Natural killer cell (primary cell): ENCODE data around the gene ZNF117. TPM values are rescaled to one million over a fixed set of nuclear protein-coding genes. Genes with fewer than 3 reads are reported as not detected.
"Not testable (repeated sequence)": the region's sequence is repeated elsewhere in the genome, so short reads cannot be mapped to it uniquely, and the experiment has no call there.

Experiments used
- ATAC-seq, 3 donors: fragments of 150-1000 bp in 2 of 3; fragments of 200-7000 bp in 1 of 3; cut with Tn5 transposase; 1 replicate in 1 of 3; 2 replicates in 2 of 3; pipeline ENCODE4 v1.10.0; 2021; ENCODE audit warnings: mild to moderate bottlenecking in 2 of 3, moderate library complexity in 2 of 3
- DNase-seq, 2 donors: peaks; one replicate each; pipeline versions ENCODE4 v3.0.0 to v3.0.0-alpha.2; 2013 to 2021; ENCODE audit warnings: mixed read lengths in 1 of 2
- H3K27ac ChIP-seq: one replicate; pipeline ENCODE4 v1.5.1; 2013; ENCODE audit warnings: mild to moderate bottlenecking, low read length
- H3K27me3 ChIP-seq: one replicate; pipeline ENCODE4 v1.6.1; 2013; ENCODE audit warnings: low read length; ENCODE audit not compliant: control insufficient read depth, insufficient read depth
- H3K36me3 ChIP-seq: one replicate; pipeline ENCODE4 v1.6.1; 2013; ENCODE audit warnings: low read length; ENCODE audit not compliant: control insufficient read depth, insufficient read depth
- H3K4me1 ChIP-seq: one replicate; pipeline ENCODE4 v1.6.1; 2013; ENCODE audit warnings: low read length; ENCODE audit not compliant: control insufficient read depth, insufficient read depth
- H3K4me3 ChIP-seq: one replicate; pipeline ENCODE4 v1.5.1; 2013; ENCODE audit warnings: low read length
- H3K9me3 ChIP-seq: one replicate; pipeline ENCODE4 v1.6.1; 2013; ENCODE audit warnings: low read length; ENCODE audit not compliant: control insufficient read depth, insufficient read depth
- H3K27ac Mint-ChIP-seq, 2 donors: one replicate each; pipeline ENCODE4 v1.8.0; 2022; ENCODE audit warnings: mild to moderate bottlenecking in 2 of 2, mixed read lengths in 2 of 2, moderate library complexity in 1 of 2
- H3K27me3 Mint-ChIP-seq, 2 donors: one replicate each; pipeline ENCODE4 v1.8.0; 2022; ENCODE audit warnings: low read depth in 2 of 2, mixed read lengths in 2 of 2
- H3K36me3 Mint-ChIP-seq: one replicate; pipeline ENCODE4 v1.8.0; 2022; ENCODE audit warnings: mixed read lengths
- H3K4me1 Mint-ChIP-seq, 2 donors: one replicate each; pipeline ENCODE4 v1.8.0; 2022; ENCODE audit warnings: mixed read lengths in 2 of 2
- H3K4me3 Mint-ChIP-seq: one replicate; pipeline ENCODE4 v1.8.0; 2022; ENCODE audit warnings: mild to moderate bottlenecking, moderate library complexity, mixed read lengths
- H3K9me3 Mint-ChIP-seq, 2 donors: one replicate each; pipeline ENCODE4 v1.8.0; 2022; ENCODE audit warnings: mixed read lengths in 2 of 2
- WGBS: methylation state at CpG from one replicate; pipeline ENCODE4 v1.1.7; 2013; ENCODE audit warnings: missing lambda C conversion rate; ENCODE audit not compliant: insufficient coverage; 5-methylcytosine and 5-hydroxymethylcytosine counted together
- intact Hi-C: fragments of 100-400 bp; cut with micrococcal nuclease; formaldehyde crosslinking; loops from one replicate; pipeline ENCODE4 v1.14.2; 2022
- total RNA-seq, 4 donors: library from RNA; stranded (reverse); fragments of 120-200 nt in 1 of 4; gene quantifications; one replicate each; pipeline versions ENCODE4 v1.2.3 to v1.2.4, GENCODE V29; 2013 to 2022
- TF ChIP-seq, protein P1 (sequence below): fragments of 200-600 bp; IDR thresholded peaks from one replicate; pipeline ENCODE4 v1.8.0; 2022; ENCODE audit warnings: antibody characterized with exemption

Gene ZNF117
- total RNA-seq, 3 donors from 2014 or later (not counting 1 experiment from before 2014, with no cell fraction given) = 5.2 to 12.7 (median 6.6) TPM

DNA sequence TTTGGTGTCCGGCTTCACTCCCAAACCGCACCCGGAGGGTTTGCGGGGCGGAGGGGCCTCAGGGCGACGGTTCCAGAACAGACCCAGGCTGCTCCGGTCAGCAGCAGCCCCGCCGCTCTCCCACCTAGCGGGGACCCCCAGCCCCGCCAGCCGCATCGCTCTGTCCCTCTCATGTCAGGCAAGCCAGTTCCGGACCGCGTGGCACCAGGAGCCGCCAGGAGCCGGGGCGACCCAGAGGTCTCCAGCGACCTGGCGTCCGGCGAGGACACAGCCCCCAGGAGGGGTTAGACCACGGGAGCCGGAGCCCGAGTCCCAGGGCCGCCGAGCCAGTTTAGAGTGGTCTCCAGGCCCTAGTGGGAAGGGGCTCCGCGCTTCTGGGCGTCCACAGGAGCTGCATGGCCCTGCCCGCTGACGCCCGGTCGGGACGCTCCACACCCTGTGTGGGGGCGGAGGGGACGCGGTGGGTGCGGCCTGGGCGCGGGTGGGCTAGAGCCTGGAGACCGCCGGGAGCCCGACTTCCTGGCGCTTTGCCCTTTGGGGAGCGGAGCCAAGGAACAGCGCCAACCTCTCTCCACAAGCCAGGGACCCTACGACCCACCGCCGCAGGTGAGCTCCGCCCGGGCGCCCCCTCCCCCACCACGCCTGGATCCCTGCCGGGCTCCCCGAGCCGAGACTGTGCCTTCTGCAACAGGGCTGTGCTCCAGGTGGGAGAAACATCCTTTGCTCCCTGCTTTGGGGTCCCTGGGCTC lies 43.4 kb downstream of the ZNF117 start:
- H3K4me1 Mint-ChIP-seq = peaks cover 5 to 7% of the 10 kb centered on the region in 2 donors
- H3K27me3 Mint-ChIP-seq = peaks cover 34 to 65% of the 10 kb centered on the region in 2 donors
- H3K9me3 Mint-ChIP-seq = no peaks in the 10 kb centered on the region
- no peak overlapping the region for H3K4me3 ChIP-seq
- no peaks in the 10 kb centered on the region for H3K36me3 ChIP-seq
- H3K9me3 ChIP-seq = no peaks in the 10 kb centered on the region
- ATAC-seq (no peak), DNase-seq (no peak)
- no peak overlapping the region for H3K4me3 Mint-ChIP-seq
- TF ChIP-seq, protein P1, sequence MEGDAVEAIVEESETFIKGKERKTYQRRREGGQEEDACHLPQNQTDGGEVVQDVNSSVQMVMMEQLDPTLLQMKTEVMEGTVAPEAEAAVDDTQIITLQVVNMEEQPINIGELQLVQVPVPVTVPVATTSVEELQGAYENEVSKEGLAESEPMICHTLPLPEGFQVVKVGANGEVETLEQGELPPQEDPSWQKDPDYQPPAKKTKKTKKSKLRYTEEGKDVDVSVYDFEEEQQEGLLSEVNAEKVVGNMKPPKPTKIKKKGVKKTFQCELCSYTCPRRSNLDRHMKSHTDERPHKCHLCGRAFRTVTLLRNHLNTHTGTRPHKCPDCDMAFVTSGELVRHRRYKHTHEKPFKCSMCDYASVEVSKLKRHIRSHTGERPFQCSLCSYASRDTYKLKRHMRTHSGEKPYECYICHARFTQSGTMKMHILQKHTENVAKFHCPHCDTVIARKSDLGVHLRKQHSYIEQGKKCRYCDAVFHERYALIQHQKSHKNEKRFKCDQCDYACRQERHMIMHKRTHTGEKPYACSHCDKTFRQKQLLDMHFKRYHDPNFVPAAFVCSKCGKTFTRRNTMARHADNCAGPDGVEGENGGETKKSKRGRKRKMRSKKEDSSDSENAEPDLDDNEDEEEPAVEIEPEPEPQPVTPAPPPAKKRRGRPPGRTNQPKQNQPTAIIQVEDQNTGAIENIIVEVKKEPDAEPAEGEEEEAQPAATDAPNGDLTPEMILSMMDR = no peak
- peaks cover 10% of the 10 kb centered on the region for H3K4me1 ChIP-seq
- H3K27me3 ChIP-seq = peaks cover 27% of the 10 kb centered on the region
- no peaks in the 10 kb centered on the region for H3K36me3 Mint-ChIP-seq
- WGBS = 5% methylated on average over 59 of the region's 59 CpGs
- no peak overlapping the region for H3K27ac ChIP-seq
- no peak overlapping the region for H3K27ac Mint-ChIP-seq
- intact Hi-C loops = no loop called here

DNA sequence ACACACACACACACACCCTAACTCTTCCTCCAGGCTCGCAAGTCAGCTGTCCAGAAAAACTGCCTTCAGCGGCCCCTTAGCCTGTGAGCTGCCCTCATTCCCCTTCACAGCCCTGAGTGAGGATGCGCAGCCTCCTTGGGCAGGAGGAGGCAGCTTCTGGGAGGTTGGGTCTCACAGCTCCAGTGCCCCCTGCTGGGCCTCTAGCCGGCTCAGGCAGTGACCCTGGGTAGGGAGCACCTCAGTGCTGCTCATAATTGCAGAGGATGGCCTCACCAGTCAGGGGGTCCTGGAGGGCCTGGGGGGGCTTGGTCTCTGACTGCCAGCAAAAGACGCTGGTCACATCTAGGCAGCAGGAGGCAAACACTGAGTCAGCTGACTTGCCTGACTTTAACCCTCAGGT lies 44.1 kb downstream of the ZNF117 start:
- peaks cover 5 to 7% of the 10 kb centered on the region in 2 donors for H3K4me1 Mint-ChIP-seq
- H3K36me3 ChIP-seq = no peaks in the 10 kb centered on the region
- intact Hi-C loops = no loop called here
- no peak overlapping the region for H3K4me3 Mint-ChIP-seq
- no peaks in the 10 kb centered on the region for H3K9me3 ChIP-seq
- H3K36me3 Mint-ChIP-seq = no peaks in the 10 kb centered on the region
- ATAC-seq = no peak
- peak in 1 of 2 donors; percentile 18 for DNase-seq
- no peak overlapping the region for H3K27ac Mint-ChIP-seq
- no peak overlapping the region for H3K27ac ChIP-seq
- H3K4me3 ChIP-seq = no peak overlapping the region
- WGBS = 46% methylated on average over 5 of the region's 5 CpGs
- no peaks in the 10 kb centered on the region for H3K9me3 Mint-ChIP-seq
- H3K27me3 ChIP-seq = peaks cover 27% of the 10 kb centered on the region
- H3K27me3 Mint-ChIP-seq = peaks cover 34 to 59% of the 10 kb centered on the region in 2 donors
- TF ChIP-seq, protein P1 = no peak
- H3K4me1 ChIP-seq = peaks cover 10% of the 10 kb centered on the region

DNA sequence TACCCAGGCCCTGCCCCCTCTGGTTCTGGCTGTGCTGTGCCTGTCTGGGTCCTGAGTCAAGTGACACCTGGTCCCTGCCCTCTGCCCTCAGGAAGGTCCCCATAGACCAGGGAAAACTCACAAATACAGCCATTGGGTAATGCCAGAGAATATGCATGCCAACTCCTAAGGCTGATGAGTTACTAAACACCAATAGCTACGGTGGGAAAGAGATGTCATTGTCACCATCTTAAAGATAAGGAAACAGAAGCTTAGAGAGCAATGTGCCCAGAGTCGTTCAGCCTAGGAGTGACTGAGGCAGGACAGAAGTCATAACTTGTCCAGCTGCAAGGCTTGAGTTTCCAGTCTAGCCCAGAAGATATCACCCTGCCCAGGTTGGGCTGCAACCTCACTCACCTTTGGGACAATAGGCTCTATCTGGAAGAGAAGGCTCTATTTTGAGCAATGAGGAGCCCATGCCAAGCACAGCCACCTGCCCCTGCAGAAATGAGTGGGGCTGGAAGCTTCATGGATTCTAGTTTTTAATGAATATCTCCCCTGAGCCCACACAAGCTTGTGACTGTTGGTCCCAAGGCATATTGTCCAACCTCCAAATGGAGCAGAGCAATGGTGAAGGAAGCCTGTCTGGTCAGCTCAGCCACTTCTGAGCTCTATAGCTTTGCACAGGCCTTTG lies 45.2 kb downstream of the ZNF117 start:
- no peaks in the 10 kb centered on the region for H3K36me3 ChIP-seq
- peaks cover 34 to 48% of the 10 kb centered on the region in 2 donors for H3K27me3 Mint-ChIP-seq
- H3K4me1 ChIP-seq = peaks cover 10% of the 10 kb centered on the region
- WGBS = 61% methylated on average over 2 of the region's 2 CpGs
- H3K27ac ChIP-seq = no peak overlapping the region
- H3K4me3 Mint-ChIP-seq = no peak overlapping the region
- intact Hi-C loops = no loop called here
- H3K36me3 Mint-ChIP-seq = no peaks in the 10 kb centered on the region
- no peaks in the 10 kb centered on the region for H3K4me1 Mint-ChIP-seq
- peaks cover 22% of the 10 kb centered on the region for H3K27me3 ChIP-seq
- no peak overlapping the region for H3K27ac Mint-ChIP-seq
- ATAC-seq = no peak
- no peak for DNase-seq
- H3K9me3 Mint-ChIP-seq = no peaks in the 10 kb centered on the region
- no peak overlapping the region for H3K4me3 ChIP-seq
- H3K9me3 ChIP-seq = no peaks in the 10 kb centered on the region
- TF ChIP-seq, protein P1 = no peak

DNA sequence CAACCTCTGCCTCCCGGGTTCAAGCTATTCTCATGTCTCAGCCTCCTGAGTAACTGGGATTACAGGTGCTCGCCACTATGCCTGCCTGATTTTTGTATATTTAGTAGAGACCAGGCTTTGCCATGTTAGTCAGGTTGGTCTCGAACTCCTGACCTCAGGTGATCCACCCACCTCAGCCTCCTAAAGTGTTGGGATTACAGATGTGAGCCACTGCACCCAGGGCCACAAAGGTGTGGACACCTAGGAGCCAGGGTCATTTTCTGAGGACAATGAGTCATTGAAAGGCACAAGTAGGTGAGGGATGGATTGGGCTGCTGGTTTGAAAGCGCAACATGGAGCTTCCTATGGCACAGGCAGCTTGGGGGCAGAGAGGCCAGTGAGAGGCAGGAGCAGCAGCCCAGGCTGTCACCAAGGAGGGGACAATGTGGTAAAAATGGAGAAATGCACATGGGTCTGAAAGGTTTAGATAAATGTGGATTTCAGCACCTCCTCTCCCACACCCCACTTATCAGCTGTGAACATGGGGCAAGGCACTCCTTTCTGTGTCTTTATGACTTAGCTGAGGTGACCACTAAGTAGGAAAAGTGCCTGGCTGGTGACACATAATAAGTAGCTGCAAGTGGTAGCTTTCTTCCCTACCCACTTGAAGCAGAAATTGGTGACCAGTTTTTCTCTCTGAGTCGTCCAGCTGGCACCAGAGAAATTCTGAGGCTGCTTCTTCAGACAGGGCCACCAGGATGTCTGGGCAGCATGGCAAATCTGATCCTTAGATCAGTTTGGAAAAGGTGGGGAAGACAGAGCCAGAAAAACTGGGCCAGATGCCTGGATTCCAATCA lies 46.0 kb downstream of the ZNF117 start:
- H3K4me1 ChIP-seq, H3K9me3 Mint-ChIP-seq, H3K36me3 Mint-ChIP-seq, H3K36me3 ChIP-seq, H3K4me3 Mint-ChIP-seq, intact Hi-C loops, H3K9me3 ChIP-seq, DNase-seq, H3K4me1 Mint-ChIP-seq, H3K4me3 ChIP-seq, ATAC-seq, H3K27ac Mint-ChIP-seq, H3K27ac ChIP-seq: not testable (repeated sequence)
- H3K27me3 Mint-ChIP-seq = peaks cover 31 to 40% of the 10 kb centered on the region in 2 donors
- peaks cover 22% of the 10 kb centered on the region for H3K27me3 ChIP-seq
- 83% methylated on average over 5 of the region's 5 CpGs for WGBS

DNA sequence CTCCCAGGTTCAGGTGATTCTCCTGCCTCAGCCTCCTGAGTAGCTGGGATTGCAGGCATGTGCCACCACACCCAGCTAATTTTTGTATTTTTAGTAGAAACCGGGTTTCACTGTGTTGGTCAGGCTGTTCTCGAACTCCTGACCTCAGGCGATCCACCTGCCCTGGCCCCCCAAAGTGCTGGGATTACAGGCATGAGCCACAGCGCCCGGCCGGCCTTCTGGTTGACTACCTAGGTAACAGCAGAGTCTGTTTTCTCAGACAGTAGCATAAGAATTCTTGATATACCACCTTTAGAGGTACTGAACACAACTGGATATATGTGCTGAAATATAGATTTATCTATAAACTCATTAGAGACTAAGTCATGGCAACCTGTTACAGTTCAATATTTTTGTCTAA lies 50.8 kb downstream of the ZNF117 start:
- H3K4me1 Mint-ChIP-seq, H3K4me3 ChIP-seq, H3K9me3 ChIP-seq, H3K36me3 ChIP-seq, H3K27me3 ChIP-seq, H3K4me1 ChIP-seq, ATAC-seq, H3K27ac Mint-ChIP-seq, intact Hi-C loops, H3K27ac ChIP-seq, H3K4me3 Mint-ChIP-seq, H3K36me3 Mint-ChIP-seq, DNase-seq, H3K27me3 Mint-ChIP-seq, H3K9me3 Mint-ChIP-seq: not testable (repeated sequence)
- WGBS = 93% methylated on average over 6 of the region's 6 CpGs
